Activated naive CD4-positive, alpha-beta T cell treated with Interleukin-2 at 50 U/mL for 16 hours (primary cell): ENCODE data around the gene DNASE1L3.

Experiments
- DNase-seq: peaks from one replicate; pipeline ENCODE4 v3.0.0-alpha.2; 2020

The DNASE1L3 gene

DNA sequence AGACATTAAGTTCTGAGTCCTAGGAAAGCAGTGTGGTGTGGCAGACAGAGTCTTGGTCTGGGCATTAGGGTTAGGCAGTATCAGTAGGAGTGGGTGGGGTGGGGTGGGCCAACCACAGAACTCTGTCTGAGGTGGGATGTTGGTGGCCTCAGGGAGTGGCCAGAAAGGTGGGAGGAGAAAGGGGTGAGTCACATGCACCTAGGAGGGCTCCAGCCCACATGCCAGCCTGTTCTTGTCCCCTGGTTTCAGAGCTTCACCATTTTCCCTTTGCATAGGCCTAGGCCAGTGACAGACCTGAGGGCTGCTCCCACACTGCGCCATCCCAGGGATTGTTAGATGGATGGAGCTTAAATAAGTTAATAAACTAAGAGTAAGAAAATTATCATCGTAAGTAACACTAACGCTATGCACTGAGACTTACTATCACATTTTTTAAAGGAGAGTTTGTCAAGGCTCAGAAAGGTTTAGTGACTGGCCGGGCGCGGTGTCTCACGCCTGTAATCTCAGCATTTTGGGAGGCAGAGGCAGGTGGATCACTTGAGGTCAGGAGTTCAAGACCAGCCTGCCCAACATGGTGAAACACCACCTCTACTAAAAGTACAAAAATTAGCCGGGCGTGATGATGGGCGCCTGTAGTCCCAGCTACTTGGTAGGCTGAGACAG lies 33.8 kb downstream of the DNASE1L3 start:
- DNase-seq: no peak

DNA sequence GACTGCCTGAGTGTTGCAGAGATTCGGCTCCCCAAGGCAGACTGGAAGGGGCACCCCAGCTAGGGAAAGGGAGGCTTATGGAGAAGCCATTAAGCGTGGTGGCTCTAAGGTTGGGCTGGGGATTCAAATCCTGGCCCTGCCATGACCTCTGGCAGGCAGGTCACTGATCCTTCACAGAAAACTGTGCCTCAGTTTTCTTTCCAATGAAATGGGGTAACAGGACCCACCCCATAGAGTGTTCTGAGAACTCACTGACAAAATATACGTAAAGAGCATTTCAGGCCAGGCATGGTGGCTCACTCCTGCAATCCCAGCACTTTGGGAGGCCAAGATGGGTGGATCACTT lies 34.6 kb downstream of the DNASE1L3 start:
- no peak for DNase-seq

DNA sequence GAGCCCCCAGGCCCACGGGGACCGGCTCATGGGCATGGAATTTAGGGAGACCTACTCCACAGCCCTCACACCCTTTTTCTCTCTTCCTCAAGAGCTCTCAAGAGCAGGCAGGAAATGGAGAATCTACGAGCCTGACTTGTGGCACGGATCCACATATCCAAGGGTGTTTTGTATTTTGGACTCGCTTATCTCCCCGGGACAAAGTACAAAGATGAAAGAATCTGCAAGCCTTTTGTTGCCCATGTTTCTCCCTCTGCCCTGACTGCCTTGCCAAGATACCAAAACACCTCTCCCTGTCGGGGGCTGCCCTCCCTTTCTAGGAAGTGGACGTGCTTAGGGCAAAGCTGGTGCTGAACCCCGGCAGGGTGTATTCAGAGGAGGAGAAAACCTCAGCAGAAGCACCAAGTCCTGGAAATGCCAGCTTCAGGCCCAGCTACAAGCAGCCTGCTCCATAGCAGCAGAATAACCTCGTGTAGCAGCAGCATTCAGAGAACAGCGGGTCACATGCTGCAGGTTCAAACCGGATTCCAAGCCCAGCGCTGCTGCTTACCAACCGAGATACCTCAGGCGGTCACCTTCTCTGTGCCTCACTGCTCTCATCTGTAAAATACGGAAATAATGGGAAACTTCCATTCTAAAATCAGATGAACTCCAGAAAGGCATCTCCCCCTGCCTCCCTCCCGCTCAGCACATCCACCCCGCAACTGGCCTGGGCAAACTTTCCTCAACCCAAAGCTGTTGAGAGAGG lies 35.2 kb downstream of the DNASE1L3 start:
- no peak for DNase-seq

DNA sequence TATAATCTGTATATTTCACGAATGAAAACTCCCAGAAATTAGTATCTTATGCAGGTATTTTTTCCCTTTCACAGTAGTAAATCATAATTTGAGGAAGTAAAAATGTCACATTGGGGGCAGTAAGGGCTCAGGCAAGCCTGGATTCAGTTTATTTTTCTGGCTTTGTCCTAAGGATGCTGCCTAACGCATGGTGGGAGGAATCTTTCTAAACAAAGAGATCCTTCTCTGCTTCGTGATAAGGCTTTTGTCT lies 35.7 kb downstream of the DNASE1L3 start:
- DNase-seq: no peak

DNA sequence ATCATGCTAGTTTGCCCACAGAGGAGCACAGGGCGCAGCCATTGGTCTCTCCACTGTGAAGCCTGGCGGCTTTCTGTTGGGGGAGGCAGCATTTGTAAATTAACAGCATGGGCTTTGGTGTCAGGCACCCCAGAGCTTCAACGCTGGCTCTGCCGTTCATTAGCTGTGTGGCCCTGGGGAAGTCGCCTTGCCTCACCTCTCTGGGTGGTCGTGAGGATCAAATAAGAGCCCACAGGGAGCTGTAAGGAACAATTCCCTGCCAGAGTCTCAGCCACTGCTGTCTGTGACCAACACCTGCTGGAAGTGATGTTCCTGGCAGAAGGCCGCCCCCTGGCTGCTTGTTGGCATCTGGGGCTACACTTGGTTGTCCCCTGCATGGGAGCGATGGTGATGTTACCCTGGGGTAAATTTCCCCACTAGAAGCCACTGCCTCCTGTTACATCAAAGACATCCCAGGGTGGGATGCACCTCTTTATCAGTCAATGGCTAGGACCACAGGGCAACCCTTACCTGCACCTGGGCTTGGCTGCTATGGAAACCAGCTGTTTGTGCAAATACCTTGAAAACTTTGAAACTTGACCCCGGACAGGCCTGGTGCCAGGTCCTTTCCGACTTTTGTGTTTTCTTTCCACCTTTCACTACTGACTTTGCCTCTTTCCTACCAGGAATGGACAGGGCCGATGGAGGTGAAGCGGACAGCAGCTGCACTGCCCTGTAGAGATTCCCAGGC lies 36.9 kb downstream of the DNASE1L3 start:
- no peak for DNase-seq

DNA sequence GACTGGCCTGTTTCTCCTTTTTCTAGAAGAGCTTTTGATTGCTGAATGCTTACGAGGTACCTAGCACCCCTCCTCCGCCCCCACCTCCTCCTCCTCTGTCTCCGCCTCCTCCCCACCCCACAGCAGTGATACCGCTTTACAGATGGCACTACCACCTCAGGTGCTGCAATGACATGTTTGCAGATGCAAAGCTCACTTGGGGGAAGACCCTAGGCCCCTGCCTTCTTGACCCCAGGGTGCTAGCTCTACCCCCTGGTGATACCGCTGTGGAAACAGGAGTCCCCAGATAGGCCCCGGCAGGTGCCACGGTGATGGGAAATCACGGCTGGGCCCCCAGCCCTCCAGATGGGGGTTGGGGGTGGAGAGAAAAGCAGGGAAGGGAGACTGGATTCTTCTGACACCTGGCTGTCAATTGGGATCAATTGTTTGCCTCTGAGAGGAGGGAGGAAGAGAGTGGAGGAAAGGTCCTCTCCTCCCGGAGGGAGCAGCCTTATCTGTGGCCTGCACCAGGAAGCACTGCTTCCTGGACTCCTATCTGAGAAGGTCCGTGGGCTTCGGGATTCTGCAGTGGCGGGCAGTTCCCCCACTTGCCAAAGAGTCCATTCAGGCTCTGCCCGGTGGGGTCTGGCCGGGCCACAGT lies 37.6 kb downstream of the DNASE1L3 start:
- DNase-seq: no peak

DNA sequence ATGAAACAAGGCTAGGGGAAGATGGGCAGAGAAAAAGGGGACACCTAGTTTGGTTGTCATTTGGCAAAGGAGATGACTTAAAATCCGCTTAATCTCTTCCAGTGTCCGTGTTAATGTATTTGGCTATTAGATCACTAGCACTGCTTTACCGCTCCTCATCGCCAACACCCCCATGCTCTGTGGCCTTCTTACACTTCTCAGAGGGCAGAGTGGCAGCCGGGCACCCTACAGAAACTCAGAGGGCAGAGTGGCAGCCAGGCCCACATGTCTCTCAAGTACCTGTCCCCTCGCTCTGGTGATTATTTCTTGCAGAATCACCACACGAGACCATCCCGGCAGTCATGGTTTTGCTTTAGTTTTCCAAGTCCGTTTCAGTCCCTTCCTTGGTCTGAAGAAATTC lies 39.6 kb downstream of the DNASE1L3 start:
- no peak for DNase-seq

DNA sequence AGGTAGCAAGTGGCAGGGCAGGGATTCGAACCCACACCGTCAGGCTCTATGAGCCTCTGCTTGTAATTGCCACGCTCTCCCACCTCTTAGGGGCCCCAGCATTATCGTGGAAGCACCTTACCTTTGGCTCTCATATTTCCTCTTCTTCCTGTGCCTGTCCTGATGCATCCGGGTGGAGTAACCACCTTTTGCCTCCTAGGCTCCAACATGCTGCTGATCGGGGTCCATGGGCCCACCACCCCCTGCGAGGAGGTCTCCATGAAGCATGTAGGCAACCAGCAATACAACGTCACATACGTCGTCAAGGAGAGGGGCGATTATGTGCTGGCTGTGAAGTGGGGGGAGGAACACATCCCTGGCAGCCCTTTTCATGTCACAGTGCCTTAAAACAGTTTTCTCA lies 40.4 kb downstream of the DNASE1L3 start:
- DNase-seq: no peak

DNA sequence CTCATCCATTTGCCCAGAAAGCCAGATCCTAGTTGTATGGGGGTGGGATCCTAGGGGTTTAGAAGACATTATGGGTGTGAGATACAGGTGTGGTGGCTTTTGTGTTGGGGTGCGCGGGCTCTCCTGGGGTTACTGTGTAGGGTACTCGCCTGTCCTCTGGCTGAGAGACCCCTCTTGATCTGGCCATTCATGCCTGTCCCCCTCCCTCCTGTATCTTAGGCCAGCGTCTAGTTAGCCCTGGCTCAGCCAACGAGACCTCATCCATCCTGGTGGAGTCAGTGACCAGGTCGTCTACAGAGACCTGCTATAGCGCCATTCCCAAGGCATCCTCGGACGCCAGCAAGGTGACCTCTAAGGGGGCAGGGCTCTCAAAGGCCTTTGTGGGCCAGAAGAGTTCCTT lies 41.4 kb downstream of the DNASE1L3 start:
- no peak for DNase-seq

DNA sequence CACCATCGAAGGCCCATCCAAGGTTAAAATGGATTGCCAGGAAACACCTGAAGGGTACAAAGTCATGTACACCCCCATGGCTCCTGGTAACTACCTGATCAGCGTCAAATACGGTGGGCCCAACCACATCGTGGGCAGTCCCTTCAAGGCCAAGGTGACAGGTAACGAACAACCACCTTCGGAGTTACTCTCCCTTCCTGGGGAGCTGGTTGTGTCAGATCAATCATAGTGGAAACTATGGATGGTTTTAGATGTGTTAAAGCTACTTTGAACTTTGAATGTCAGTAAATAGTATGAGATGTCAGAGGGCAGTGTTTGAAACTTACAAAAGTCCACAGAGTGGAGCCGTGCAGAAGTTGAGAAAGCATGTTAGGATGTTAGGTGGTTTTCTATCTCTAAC lies 42.3 kb downstream of the DNASE1L3 start:
- no peak for DNase-seq

DNA sequence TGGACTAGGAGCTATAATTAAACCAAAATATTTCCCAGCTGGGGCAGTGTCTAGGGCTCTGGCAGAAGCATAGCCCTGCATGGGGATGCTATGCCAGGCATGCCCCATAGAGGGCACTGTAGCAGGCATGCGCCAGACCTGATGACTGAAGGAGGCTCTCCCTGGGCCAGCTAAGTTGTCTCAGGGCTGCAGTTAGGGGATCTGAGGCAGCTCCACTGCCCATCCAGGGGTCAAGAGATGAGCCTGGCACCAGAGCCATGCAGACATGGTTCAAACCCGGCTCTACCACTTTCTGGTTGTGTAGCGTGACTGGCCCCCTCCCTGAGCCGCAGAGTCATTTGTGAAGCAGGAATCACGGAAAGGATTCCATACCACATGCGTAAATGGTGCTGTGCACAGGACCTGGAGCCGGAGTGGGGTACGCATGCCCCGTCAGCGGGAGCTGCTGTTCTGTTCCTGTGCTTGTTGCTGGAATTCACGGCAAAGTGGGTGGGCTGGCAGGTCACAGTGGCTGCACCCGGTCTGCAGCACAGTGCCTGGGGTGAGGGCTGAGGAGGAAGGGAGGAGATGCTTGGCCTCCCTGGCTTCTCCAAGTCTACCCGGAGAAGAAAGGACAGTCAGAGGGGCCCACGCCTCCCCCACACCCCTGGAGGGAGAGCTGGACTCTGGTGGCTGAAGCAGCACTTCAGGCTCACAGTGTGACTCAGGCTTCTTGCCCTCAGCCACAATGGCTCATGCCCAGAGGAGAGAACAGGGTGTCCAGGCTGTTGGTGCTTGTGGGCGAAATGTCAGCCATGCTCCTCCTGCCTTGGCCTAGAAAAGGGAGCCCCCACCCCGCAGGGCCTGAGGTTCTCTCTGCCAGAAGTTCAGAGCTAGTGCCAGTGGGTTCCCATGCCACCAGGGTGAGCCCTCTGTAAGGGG lies 43.1 kb downstream of the DNASE1L3 start:
- DNase-seq: peak; percentile 63

DNA sequence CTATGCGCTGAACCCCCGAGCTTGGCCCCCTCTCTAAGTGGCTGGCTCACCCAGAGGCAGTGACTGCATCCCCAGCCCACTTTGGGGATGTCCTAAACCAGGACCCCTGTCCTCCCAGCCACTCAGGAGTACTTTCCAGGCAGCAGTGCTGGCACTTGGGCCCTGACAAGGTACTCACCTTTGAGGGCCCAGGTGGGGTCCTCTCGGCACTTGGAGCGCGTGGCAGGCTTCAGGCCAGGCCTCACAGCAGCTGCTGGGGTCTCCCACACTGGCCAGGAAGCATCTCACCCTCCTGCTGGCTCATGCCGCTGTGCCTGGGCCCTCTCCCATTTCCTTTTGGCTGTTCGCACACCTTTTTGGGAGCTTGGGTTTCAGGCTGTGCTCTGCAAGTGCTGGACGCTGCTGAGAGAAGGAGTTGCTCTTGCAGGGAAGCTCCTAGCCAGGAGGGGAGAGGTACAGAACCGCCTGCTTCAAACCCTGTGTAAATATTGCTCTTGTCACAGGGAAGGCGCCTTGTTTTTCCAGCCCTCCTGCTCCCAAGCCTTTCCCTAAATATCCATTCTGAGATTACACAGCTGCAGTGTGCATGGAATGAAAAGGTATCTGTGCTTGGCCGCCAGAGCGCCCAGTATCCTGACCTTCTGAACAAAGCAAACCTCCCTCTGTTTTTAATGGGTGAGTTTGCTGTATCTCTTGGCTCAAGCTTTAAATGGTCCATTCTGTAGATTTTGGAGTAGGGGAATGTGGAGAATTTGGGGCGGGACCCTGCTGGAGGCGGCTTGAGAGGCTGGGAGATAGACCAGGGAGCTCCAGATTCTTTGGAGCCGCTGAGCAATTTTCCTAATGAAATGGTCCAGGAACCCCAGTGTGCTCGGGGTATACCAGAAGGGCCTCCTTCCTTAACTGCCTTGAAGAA lies 45.6 kb downstream of the DNASE1L3 start:
- no peak for DNase-seq

DNA sequence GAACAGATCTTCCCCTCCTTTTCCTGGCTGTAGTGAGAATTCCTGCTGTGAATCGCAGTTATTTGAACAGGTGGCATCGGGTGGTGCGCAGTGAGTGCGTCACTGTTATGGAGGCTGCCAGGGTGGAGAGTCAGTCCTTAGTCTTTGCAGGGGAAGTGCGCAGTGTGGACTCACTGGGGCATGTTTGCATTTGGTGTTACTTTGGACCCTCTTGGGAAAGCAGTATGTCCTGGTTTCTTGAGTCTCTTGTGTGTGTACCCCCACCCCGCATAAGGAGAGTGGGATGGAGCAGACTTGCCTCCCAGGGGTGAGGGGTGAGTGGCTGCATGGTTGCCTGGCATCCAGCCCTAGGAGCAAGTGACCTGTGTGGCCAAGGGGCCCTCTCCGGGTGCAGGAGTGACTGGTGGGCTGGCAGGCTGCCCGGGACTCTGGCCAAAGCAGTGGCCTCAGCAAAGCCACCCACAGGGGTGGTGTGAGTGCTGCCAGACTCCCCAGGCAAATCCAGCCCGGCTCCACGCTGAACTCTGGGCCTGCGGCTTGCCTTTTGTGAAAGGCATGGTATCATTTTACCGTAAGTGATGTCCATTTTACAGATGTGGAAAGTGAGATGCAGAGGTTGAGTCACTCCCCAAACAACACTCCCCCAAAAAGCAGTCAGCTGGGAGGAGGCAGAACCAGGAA lies 46.4 kb downstream of the DNASE1L3 start:
- no peak for DNase-seq

DNA sequence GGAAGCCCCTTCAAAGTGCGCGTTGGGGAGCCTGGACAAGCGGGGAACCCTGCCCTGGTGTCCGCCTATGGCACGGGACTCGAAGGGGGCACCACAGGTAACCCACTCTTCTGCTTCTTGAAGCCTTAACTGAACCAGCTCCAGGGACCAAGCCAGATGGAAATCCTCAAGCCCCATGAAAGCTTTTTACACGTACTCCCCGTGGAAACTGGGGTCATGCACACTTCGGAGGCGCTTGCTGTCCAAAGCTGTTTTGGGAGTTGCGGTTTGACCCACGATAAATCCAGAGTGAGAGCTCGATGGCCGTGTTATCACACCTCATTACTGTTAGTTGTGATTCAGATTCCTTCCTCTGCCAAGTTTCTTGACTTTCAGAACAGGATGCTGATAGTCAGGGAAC lies 47.5 kb downstream of the DNASE1L3 start:
- DNase-seq: no peak

DNA sequence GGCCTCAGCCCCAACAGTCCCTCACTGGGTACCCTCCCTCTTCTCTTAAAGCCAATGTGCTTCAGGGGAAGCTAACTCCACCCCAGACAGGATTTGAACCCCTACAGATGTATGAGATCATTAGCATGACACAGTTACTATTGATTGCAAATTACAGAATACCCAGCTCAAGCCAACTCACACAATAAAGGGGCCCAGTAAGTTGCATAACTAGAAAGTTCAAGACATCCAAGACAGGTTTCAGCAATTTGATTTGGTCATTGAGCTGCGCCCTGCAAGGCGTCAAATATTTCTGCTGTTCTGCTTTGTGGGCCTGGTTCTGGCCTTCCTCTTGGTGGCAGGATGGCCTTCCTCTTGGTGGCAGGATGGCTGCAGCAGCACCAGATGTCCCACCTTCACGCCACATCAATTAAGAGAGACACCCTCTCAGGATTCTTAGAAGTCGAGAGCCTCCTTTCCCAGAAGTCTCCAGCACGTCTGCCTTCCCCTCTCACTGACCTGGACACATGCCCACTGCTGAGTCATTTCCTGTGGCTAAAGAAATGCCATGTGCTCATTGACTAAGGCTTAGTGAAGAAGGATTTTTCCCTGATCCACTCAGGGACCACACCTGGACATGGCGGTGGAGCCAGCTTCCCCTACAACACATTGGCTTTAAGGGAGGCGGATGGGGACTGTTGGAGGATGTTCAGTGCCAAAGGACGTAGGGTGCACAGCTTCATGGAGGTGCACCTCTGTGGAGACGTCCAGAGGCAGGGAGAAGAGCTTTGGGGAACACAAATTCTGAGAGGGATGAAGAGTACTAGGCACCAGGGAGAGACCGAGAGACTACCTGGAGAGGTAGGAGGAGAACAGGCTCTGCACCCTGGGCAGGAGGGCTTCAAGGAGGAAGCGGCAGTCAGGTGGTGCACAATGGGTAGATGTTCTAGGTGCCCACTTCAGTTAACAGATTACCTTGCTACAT lies 49.1 kb downstream of the DNASE1L3 start:
- no peak for DNase-seq

DNA sequence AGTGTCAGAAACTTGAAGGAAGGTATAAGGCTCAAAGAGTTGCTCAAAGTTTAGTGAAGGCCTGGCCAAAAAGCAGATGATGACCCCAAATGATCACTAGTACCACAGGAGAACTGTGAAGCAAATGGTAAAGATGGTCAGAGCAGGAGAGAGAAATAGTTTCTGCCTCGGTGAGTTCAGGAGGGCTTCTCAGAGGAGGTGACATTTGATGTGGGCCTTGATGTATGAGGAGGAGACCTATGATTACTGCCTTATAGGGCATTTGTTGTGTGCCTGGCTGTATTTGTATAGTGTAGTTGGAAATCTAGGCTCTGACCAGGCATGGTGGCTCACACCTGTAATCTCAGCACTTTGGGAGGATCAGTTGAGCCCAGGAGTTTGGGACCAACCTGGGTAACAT lies 50.4 kb downstream of the DNASE1L3 start:
- no peak for DNase-seq

DNA sequence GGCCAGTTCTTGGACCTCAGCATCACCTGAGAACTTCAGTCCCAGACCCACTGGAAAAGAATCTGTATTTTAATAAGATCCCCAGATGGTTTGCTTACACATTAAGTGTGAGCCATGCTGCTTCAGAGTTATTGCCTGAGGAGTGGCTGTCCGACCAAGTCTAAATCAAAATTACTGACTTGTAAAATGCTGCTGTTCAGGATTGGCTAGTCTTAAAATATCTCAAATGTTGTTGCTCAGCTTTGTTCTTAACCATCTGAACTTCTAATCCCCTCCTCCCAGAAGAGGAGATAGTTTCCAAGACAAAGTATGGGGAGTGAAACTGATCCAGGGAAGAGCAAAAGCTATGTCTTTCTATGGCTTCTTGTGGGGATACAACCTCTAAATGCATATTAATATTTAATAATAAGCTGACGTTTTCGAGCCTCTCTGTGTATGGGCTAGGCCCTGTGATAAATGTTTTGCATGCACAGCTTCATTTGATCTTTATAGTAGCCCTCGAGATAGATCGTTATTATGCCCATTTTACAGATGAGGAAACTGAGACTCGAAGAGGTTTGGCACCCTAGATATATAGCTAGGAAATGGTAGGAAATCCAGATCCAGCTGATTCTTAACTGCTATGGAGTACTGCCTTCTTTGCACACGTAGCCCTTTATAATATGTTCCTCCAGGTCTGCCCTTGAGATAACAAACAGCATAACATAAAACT lies 52.2 kb downstream of the DNASE1L3 start:
- no peak for DNase-seq

DNA sequence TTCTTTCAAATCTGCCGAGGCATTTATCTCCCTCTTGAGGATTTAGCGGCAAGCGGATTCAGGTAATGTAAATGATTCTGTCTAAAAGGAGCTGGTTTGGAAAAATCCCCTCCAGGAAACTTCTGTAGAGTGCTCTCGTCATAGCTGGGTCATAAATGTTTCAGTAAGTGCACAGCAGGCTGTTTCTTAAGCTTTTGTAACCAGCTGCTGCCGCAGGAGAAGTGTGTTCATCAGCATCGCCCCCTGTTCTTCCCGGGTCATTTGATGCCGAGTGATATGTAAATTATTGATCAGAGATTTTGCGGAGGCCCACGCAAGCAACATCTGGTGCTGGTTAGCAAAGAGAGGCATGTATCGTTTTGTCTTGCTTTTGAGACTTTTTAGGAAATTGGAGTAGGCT lies 53.1 kb downstream of the DNASE1L3 start:
- no peak for DNase-seq

DNA sequence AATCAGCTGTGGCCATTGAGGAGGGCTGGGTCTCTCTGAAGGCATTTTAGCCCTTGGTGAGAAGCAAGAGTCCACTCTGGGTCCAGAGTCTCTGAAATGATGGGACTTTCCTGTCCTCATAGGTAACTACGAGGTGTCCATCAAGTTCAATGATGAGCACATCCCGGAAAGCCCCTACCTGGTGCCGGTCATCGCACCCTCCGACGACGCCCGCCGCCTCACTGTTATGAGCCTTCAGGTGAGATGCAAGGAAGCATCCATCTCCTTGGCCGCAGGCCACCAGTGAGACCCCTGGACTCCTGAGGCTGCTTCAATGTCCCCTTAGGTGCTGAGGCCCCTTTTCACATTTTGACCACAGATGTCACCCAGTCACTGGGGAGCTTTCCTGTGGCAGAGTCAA lies 54.9 kb downstream of the DNASE1L3 start:
- DNase-seq: no peak
